SK-N-SH treated with all-trans-retinoic acid at 6 μM for 48 hours (cell line): Measurements from ENCODE around the gene MTF1.

Experiments
- ATAC-seq: fragments of 200-7000 bp; cut with Tn5 transposase; 3 replicates; pipeline ENCODE4 v1.9.1; 2020; ENCODE audit warnings: mild to moderate bottlenecking, moderate library complexity
- ARNTL ChIP-seq: fragments of 450-650 bp; formaldehyde crosslinking; IDR thresholded peaks from 2 replicates; pipeline ENCODE4 v1.5.0; 2020; ENCODE audit warnings: low read depth, mild to moderate bottlenecking, moderate library complexity, borderline replicate concordance
- BACH2 ChIP-seq: fragments of 250-450 bp; sonication (Bioruptor Pico); IDR thresholded peaks from 2 replicates; pipeline ENCODE4 v1.9.0; 2021; ENCODE audit warnings: mild to moderate bottlenecking, borderline replicate concordance
- CREB5 ChIP-seq: fragments of 250-450 bp; sonication (Bioruptor Pico); IDR thresholded peaks from 2 replicates; pipeline ENCODE4 v1.5.1; 2020; ENCODE audit warnings: low read depth, mild to moderate bottlenecking, moderate library complexity
- CSDC2 ChIP-seq: fragments of 250-450 bp; sonication (Bioruptor Pico); IDR thresholded peaks from 2 replicates; pipeline ENCODE4 v1.5.0; 2020; ENCODE audit warnings: mild to moderate bottlenecking, moderate library complexity
- CSRNP3 ChIP-seq: fragments of 250-450 bp; sonication (Bioruptor Pico); IDR thresholded peaks from 2 replicates; pipeline ENCODE4 v1.5.1; 2021; ENCODE audit warnings: mild to moderate bottlenecking, moderate library complexity
- ISL1 ChIP-seq: fragments of 250-450 bp; sonication (Bioruptor Pico); IDR thresholded peaks from 2 replicates; pipeline ENCODE4 v2.1.2; 2022; ENCODE audit warnings: mild to moderate bottlenecking, moderate library complexity
- OSR1 ChIP-seq: fragments of 250-450 bp; sonication (Bioruptor Pico); IDR thresholded peaks from 2 replicates; pipeline ENCODE4 v1.8.0; 2022; ENCODE audit warnings: moderate library complexity, mild to moderate bottlenecking, inconsistent platforms
- PATZ1 ChIP-seq: fragments of 250-450 bp; sonication (Bioruptor Pico); IDR thresholded peaks from 2 replicates; pipeline ENCODE4 v1.8.0; 2020; ENCODE audit warnings: mild to moderate bottlenecking, moderate library complexity, borderline replicate concordance
- POU6F1 ChIP-seq: fragments of 250-450 bp; sonication (Bioruptor Pico); IDR thresholded peaks from 2 replicates; pipeline ENCODE4 v1.8.0; 2021; ENCODE audit warnings: low read depth, mild to moderate bottlenecking, moderate library complexity, borderline replicate concordance
- PPARA ChIP-seq: fragments of 250-450 bp; sonication (Bioruptor Pico); IDR thresholded peaks from 2 replicates; pipeline ENCODE4 v1.5.0; 2020; ENCODE audit warnings: mild to moderate bottlenecking, borderline replicate concordance
- RARB ChIP-seq: fragments of 250-450 bp; sonication (Bioruptor Pico); IDR thresholded peaks from 2 replicates; pipeline ENCODE4 v1.8.0; 2021; ENCODE audit warnings: mild to moderate bottlenecking, moderate library complexity
- SNAI2 ChIP-seq: fragments of 250-450 bp; sonication (Bioruptor Pico); IDR thresholded peaks from 2 replicates; pipeline ENCODE4 v1.5.0; 2020; ENCODE audit warnings: mild to moderate bottlenecking, moderate library complexity
- TCF4 ChIP-seq: fragments of 250-450 bp; sonication (Bioruptor Pico); IDR thresholded peaks from 2 replicates; pipeline ENCODE4 v1.8.0; 2021; ENCODE audit warnings: mild to moderate bottlenecking, moderate library complexity, borderline replicate concordance
- TOX ChIP-seq: fragments of 250-450 bp; sonication (Bioruptor Pico); IDR thresholded peaks from 2 replicates; pipeline ENCODE4 v1.8.0; 2021; ENCODE audit warnings: mild to moderate bottlenecking, moderate library complexity, borderline replicate concordance
- TSHZ2 ChIP-seq: fragments of 250-450 bp; sonication (Bioruptor Pico); IDR thresholded peaks from 2 replicates; pipeline ENCODE4 v1.5.0; 2020; ENCODE audit warnings: mild to moderate bottlenecking, moderate library complexity
- ZC3H10 ChIP-seq: fragments of 250-450 bp; sonication (Bioruptor Pico); IDR thresholded peaks from 2 replicates; pipeline ENCODE4 v1.5.1; 2021; ENCODE audit warnings: mild to moderate bottlenecking, moderate library complexity
- ZFP3 ChIP-seq: fragments of 250-450 bp; sonication (Bioruptor Pico); IDR thresholded peaks from 2 replicates; pipeline ENCODE4 v1.5.0; 2020; ENCODE audit warnings: mild to moderate bottlenecking, moderate library complexity
- ZFP30 ChIP-seq: fragments of 450-650 bp; formaldehyde crosslinking; IDR thresholded peaks from 2 replicates; pipeline ENCODE4 v1.5.0; 2022; ENCODE audit warnings: mild to moderate bottlenecking, moderate library complexity
- ZNF565 ChIP-seq: fragments of 450-650 bp; formaldehyde crosslinking; conservative IDR thresholded peaks from 2 replicates; pipeline ENCODE4 v1.5.0; 2020; ENCODE audit warnings: low read depth, mild to moderate bottlenecking, moderate library complexity
- ZNF70 ChIP-seq: fragments of 450-650 bp; formaldehyde crosslinking; IDR thresholded peaks from 2 replicates; pipeline ENCODE4 v1.5.0; 2020; ENCODE audit warnings: mild to moderate bottlenecking, moderate library complexity
- ZNF8 ChIP-seq: fragments of 450-650 bp; formaldehyde crosslinking; IDR thresholded peaks from 2 replicates; pipeline ENCODE4 v1.5.0; 2020; ENCODE audit warnings: mild to moderate bottlenecking, moderate library complexity

MTF1 gene

GRCh38 chr1:37858931-37859506, 373 bp downstream of the MTF1 start:
- peak; percentile 29 for ATAC-seq
- TF ChIP-seq PATZ1 (0 out of 2 replicates have a peak, but pooled peaks have one; percentile 45), ZFP3 (CRISPR knock-in tag) (0 out of 2 replicates have a peak, but pooled peaks have one; percentile 55), POU6F1 (no peak), TOX (CRISPR knock-in tag) (no peak)
- TF ChIP-seq, all 23 proteins: peak for 2

- TF ChIP-seq ZNF8, result no peak
- TF ChIP-seq RARB (CRISPR knock-in tag), result no peak
- TF ChIP-seq BACH2 (CRISPR knock-in tag), result no peak
- TF ChIP-seq TOX (CRISPR knock-in tag), result no peak
- TF ChIP-seq PATZ1, result no peak
- no peak for TF ChIP-seq TCF4
- no peak for TF ChIP-seq ZNF70 (CRISPR knock-in tag)
- no peak for TF ChIP-seq CREB5
- no peak for TF ChIP-seq CSRNP3 (CRISPR knock-in tag)
- TF ChIP-seq ARNTL (CRISPR knock-in tag), result no peak
- no peak for TF ChIP-seq OSR1 (CRISPR knock-in tag)
- no peak for TF ChIP-seq CSDC2 (CRISPR knock-in tag)
- TF ChIP-seq SNAI2 (CRISPR knock-in tag), result no peak
- TF ChIP-seq ZFP3 (CRISPR knock-in tag), result no peak
- TF ChIP-seq TSHZ2 (CRISPR knock-in tag), result no peak
- no peak for TF ChIP-seq ZC3H10 (CRISPR knock-in tag)
- no peak for TF ChIP-seq ISL1 (CRISPR knock-in tag)
- TF ChIP-seq ZFP30 (CRISPR knock-in tag), result no peak
- no peak for TF ChIP-seq PPARA (CRISPR knock-in tag)
- no peak for TF ChIP-seq ZNF565 (CRISPR knock-in tag)
- ATAC-seq, result no peak
Measured at GRCh38 chr1:37854406-37854805, 5.0 kb downstream of the MTF1 start.
